H9 (cell line): ENCODE measurements around the gene RPL22. TPM values are rescaled to one million over a fixed set of nuclear protein-coding genes. Genes with fewer than 3 reads are reported as not detected.

Source experiments
- DNase-seq: peaks from one replicate; pipeline ENCODE4 v3.0.0-alpha.2; 2017
- H2AFZ ChIP-seq: one replicate; pipeline ENCODE4 v1.6.1; 2013; ENCODE audit warnings: mild to moderate bottlenecking, low read length, control low read depth, moderate library complexity
- H2AK5ac ChIP-seq: 2 replicates; pipeline ENCODE4 v1.6.1; 2013; ENCODE audit warnings: low read length, control low read depth, mixed read lengths; ENCODE audit not compliant: insufficient read length
- H2BK120ac ChIP-seq: one replicate; pipeline ENCODE4 v1.6.1; 2013; ENCODE audit warnings: low read depth, mild to moderate bottlenecking, low read length, control low read depth, inconsistent platforms; ENCODE audit not compliant: poor library complexity, severe bottlenecking
- H2BK12ac ChIP-seq: 2 replicates; pipeline ENCODE4 v1.6.1; 2013; ENCODE audit warnings: low read length, control low read depth, mixed read lengths, low read depth; ENCODE audit not compliant: insufficient read length
- H2BK15ac ChIP-seq: 2 replicates; pipeline ENCODE4 v1.6.1; 2013; ENCODE audit warnings: low read depth, low read length, control low read depth
- H2BK20ac ChIP-seq: one replicate; pipeline ENCODE4 v1.6.1; 2013; ENCODE audit warnings: low read depth, mild to moderate bottlenecking, low read length, control low read depth, inconsistent platforms; ENCODE audit not compliant: poor library complexity, severe bottlenecking
- H2BK5ac ChIP-seq: 2 replicates; pipeline ENCODE4 v1.6.1; 2013; ENCODE audit warnings: low read length, control low read depth, mixed read lengths; ENCODE audit not compliant: insufficient read length
- H3K14ac ChIP-seq: 2 replicates; pipeline ENCODE4 v1.6.1; 2013; ENCODE audit warnings: low read length, control low read depth; ENCODE audit not compliant: insufficient read depth
- H3K18ac ChIP-seq: 2 replicates; pipeline ENCODE4 v1.6.1; 2013; ENCODE audit warnings: low read depth, mild to moderate bottlenecking, mixed read lengths, low read length, control low read depth; ENCODE audit not compliant: insufficient read length
- H3K23ac ChIP-seq: 2 replicates; pipeline ENCODE4 v1.6.1; 2013; ENCODE audit warnings: low read length, control low read depth, mixed read lengths, low read depth; ENCODE audit not compliant: insufficient read length
- H3K23me2 ChIP-seq: 2 replicates; pipeline ENCODE4 v1.6.1; 2013; ENCODE audit warnings: low read depth, mild to moderate bottlenecking, mixed read lengths, low read length, control low read depth; ENCODE audit not compliant: insufficient read length, poor library complexity, severe bottlenecking
- H3K27ac ChIP-seq: 2 replicates; pipeline ENCODE4 v1.5.1; 2013; ENCODE audit warnings: low read length, control low read depth, mixed read lengths, low read depth; ENCODE audit not compliant: insufficient read length
- H3K27me3 ChIP-seq: 2 replicates; pipeline ENCODE4 v1.6.1; 2013; ENCODE audit warnings: low read length, control low read depth, inconsistent platforms; ENCODE audit not compliant: insufficient read depth
- H3K4ac ChIP-seq: 2 replicates; pipeline ENCODE4 v1.6.1; 2013; ENCODE audit warnings: low read depth, mild to moderate bottlenecking, control low read depth, inconsistent platforms, low read length, moderate library complexity
- H3K4me1 ChIP-seq: 2 replicates; pipeline ENCODE4 v1.6.1; 2013; ENCODE audit warnings: low read length, control low read depth, inconsistent platforms; ENCODE audit not compliant: insufficient read depth
- H3K4me2 ChIP-seq: 2 replicates; pipeline ENCODE4 v1.6.1; 2013; ENCODE audit warnings: low read length, control low read depth, mixed read lengths; ENCODE audit not compliant: insufficient read length, insufficient read depth
- H3K56ac ChIP-seq: 2 replicates; pipeline ENCODE4 v1.6.1; 2013; ENCODE audit warnings: low read depth, mild to moderate bottlenecking, mixed read lengths, low read length, control low read depth; ENCODE audit not compliant: insufficient read length
- H3K79me1 ChIP-seq: 2 replicates; pipeline ENCODE4 v1.6.1; 2013; ENCODE audit warnings: low read depth, mild to moderate bottlenecking, moderate library complexity, low read length, control low read depth, inconsistent platforms; ENCODE audit not compliant: insufficient read depth, poor library complexity, severe bottlenecking
- H3K79me2 ChIP-seq: 2 replicates; pipeline ENCODE4 v1.6.1; 2013; ENCODE audit warnings: low read length, control low read depth, inconsistent platforms; ENCODE audit not compliant: insufficient read depth
- H3K9ac ChIP-seq: 2 replicates; pipeline ENCODE4 v1.6.1; 2013; ENCODE audit warnings: low read length, control low read depth, mixed read lengths; ENCODE audit not compliant: insufficient read length; ENCODE audit errors: extremely low read depth
- H3K9me3 ChIP-seq: one replicate; pipeline ENCODE4 v1.6.1; 2013; ENCODE audit warnings: low read depth, low read length, inconsistent platforms; ENCODE audit not compliant: control insufficient read depth
- H3T11ph ChIP-seq: one replicate; pipeline ENCODE4 v1.6.1; 2013; ENCODE audit warnings: mild to moderate bottlenecking, low read length, control low read depth, inconsistent platforms
- H4K20me1 ChIP-seq: one replicate; pipeline ENCODE4 v1.6.1; 2013; ENCODE audit not compliant: control insufficient read depth, insufficient read length, insufficient read depth
- H4K5ac ChIP-seq: 2 replicates; pipeline ENCODE4 v1.6.1; 2013; ENCODE audit warnings: low read depth, mild to moderate bottlenecking, mixed read lengths, low read length, control low read depth; ENCODE audit not compliant: insufficient read length
- H4K8ac ChIP-seq: replicated peaks from 2 replicates; pipeline ENCODE4 v1.6.1; 2013; ENCODE audit warnings: low read length, control low read depth, mixed read lengths, low read depth; ENCODE audit not compliant: insufficient read length
- H4K91ac ChIP-seq: 2 replicates; pipeline ENCODE4 v1.6.1; 2013; ENCODE audit warnings: low read depth, mild to moderate bottlenecking, moderate library complexity, mixed read lengths, low read length, control low read depth; ENCODE audit not compliant: insufficient read length
- H3K27ac Mint-ChIP-seq, 3 experiments: 2 replicates in 2 of 3; 3 replicates in 1 of 3; pipeline ENCODE4 v1.8.0; 2020 to 2021; ENCODE audit warnings: mixed read lengths in 3 of 3, mild to moderate bottlenecking in 1 of 3, moderate library complexity in 1 of 3
- H3K27me3 Mint-ChIP-seq: 2 replicates; pipeline ENCODE4 v1.8.0; 2021; ENCODE audit warnings: low read depth, mild to moderate bottlenecking, moderate library complexity, mixed read lengths
- H3K36me3 Mint-ChIP-seq, 3 experiments: 2 replicates in 2 of 3; 3 replicates in 1 of 3; pipeline ENCODE4 v1.8.0; 2020 to 2021; ENCODE audit warnings: low read depth in 3 of 3, mixed read lengths in 3 of 3; ENCODE audit not compliant: insufficient read depth in 1 of 3
- H3K4me1 Mint-ChIP-seq, 2 experiments: 2 replicates each; pipeline ENCODE4 v1.8.0; 2020; ENCODE audit warnings: mixed read lengths in 2 of 2
- H3K4me3 Mint-ChIP-seq, 2 experiments: 2 replicates in 1 of 2; 3 replicates in 1 of 2; pipeline ENCODE4 v1.8.0; 2020 to 2021; ENCODE audit warnings: mild to moderate bottlenecking in 2 of 2, mixed read lengths in 2 of 2, moderate library complexity in 1 of 2
- H3K9me3 Mint-ChIP-seq, 2 experiments: 2 replicates in 1 of 2; 3 replicates in 1 of 2; pipeline ENCODE4 v1.8.0; 2020; ENCODE audit warnings: mild to moderate bottlenecking in 2 of 2, mixed read lengths in 2 of 2, moderate library complexity in 1 of 2
- WGBS: extraction: QIAGEN DNeasy Blood & Tissue Kit; methylation state at CpG from one replicate; pipeline ENCODE4 v1.1.7; 2013; ENCODE audit warnings: missing lambda C conversion rate, low lambda C conversion rate, mixed read lengths; ENCODE audit not compliant: insufficient read length; ENCODE audit errors: extremely low coverage; 5-methylcytosine and 5-hydroxymethylcytosine counted together
- total RNA-seq: library from RNA; stranded (reverse); gene quantifications from 2 replicates; pipeline ENCODE4 v1.2.1, GENCODE V29; 2021
- TF ChIP-seq, protein P1 (sequence below): fragments of 200-600 bp; sonication (generic); conservative IDR thresholded peaks from 3 replicates; pipeline ENCODE4 v1.8.0; 2021; ENCODE audit warnings: antibody characterized with exemption, mild to moderate bottlenecking

The RPL22 gene
- total RNA-seq, 1 experiment from 2014 or later, result 582 TPM

DNA sequence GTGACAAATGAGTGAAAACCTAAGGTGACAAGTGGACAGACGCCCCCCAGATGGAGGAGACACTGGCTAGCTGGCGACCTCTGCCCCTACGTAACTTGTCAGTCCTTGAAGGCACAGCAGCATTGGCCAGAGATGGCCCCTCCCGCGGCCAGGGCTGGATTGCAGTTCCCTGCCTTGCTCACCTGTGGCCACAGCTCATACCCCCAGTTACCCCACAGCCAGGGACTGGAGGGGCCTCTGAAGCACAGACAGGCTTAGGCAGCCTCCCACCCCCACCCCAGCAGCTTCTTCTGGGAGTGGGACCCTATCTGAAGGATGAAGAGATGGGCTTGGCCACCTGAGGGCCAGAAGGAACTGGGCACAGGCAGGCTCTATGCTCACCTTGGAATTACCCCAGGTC, 48.3 kb upstream of the RPL22 start:
- TF ChIP-seq, protein P1, sequence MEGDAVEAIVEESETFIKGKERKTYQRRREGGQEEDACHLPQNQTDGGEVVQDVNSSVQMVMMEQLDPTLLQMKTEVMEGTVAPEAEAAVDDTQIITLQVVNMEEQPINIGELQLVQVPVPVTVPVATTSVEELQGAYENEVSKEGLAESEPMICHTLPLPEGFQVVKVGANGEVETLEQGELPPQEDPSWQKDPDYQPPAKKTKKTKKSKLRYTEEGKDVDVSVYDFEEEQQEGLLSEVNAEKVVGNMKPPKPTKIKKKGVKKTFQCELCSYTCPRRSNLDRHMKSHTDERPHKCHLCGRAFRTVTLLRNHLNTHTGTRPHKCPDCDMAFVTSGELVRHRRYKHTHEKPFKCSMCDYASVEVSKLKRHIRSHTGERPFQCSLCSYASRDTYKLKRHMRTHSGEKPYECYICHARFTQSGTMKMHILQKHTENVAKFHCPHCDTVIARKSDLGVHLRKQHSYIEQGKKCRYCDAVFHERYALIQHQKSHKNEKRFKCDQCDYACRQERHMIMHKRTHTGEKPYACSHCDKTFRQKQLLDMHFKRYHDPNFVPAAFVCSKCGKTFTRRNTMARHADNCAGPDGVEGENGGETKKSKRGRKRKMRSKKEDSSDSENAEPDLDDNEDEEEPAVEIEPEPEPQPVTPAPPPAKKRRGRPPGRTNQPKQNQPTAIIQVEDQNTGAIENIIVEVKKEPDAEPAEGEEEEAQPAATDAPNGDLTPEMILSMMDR, result no peak
- H3K27me3 ChIP-seq, result peaks cover 18% of the 10 kb centered on the region; the same call in 1 of the 2 replicates
- Mint-ChIP-seq H3K4me3 (no peak overlapping the region), H3K36me3 (no peaks in the 10 kb centered on the region), H3K4me1 (peaks cover 26 to 27% of the 10 kb centered on the region in 2 experiments), H3K27me3 (peaks cover 62% of the 10 kb centered on the region), H3K27ac (no peak overlapping the region; a peak in 1 of 7 replicates), H3K9me3 (no peaks in the 10 kb centered on the region)
- H2AK5ac ChIP-seq, result no peak overlapping the region
- no peak overlapping the region for H2BK15ac ChIP-seq
- H2BK120ac ChIP-seq, result no peak overlapping the region
- no peak overlapping the region for H3T11ph ChIP-seq
- no peaks in the 10 kb centered on the region for H3K79me1 ChIP-seq
- H4K20me1 ChIP-seq, result no peaks in the 10 kb centered on the region
- no peak overlapping the region for H3K14ac ChIP-seq
- no peak overlapping the region for H2BK20ac ChIP-seq
- no peak overlapping the region for H4K91ac ChIP-seq
- H3K9ac ChIP-seq, result no peak overlapping the region
- H4K8ac ChIP-seq, result no peak overlapping the region
- peaks cover 2% of the 10 kb centered on the region; the same call in 1 of the 2 replicates for H3K4me1 ChIP-seq
- H4K5ac ChIP-seq, result no peak overlapping the region
- H3K4me2 ChIP-seq, result no peak overlapping the region
- H3K9me3 ChIP-seq, result no peaks in the 10 kb centered on the region
- no CpG with 5 or more reads among the region's 5 CpGs for WGBS
- no peak overlapping the region for H3K23ac ChIP-seq
- no peak overlapping the region for H2BK12ac ChIP-seq
- no peaks in the 10 kb centered on the region for H3K79me2 ChIP-seq
- H3K18ac ChIP-seq, result no peak overlapping the region
- H2AFZ ChIP-seq, result no peak overlapping the region
- no peak overlapping the region for H3K27ac ChIP-seq
- no peak overlapping the region for H3K56ac ChIP-seq
- no peak for DNase-seq
- H2BK5ac ChIP-seq, result no peak overlapping the region
- peaks cover 22% of the 10 kb centered on the region for H3K23me2 ChIP-seq
- H3K4ac ChIP-seq, result no peak overlapping the region
